Prostate gland (tissue), 2 donors: ENCODE results near the gene MIB2.

ENCODE experiments used
- POLR2A ChIP-seq: fragments of 450-650 bp; IDR thresholded peaks from one replicate; pipeline ENCODE4 v1.6.1; 2016; ENCODE audit warnings: antibody characterized with exemption, mild to moderate bottlenecking
- TF ChIP-seq, protein P1 (sequence below), 4 experiments: fragments of 200-600 bp in 2 of 4; fragments of 450-650 bp in 2 of 4; sonication (generic) in 2 of 4; IDR thresholded peaks; 1 replicate in 3 of 4; 2 replicates in 1 of 4; pipeline ENCODE4 v1.5.1; 2016 to 2019; ENCODE audit warnings: antibody characterized with exemption in 4 of 4, mild to moderate bottlenecking in 2 of 4, moderate library complexity in 2 of 4

DNA sequence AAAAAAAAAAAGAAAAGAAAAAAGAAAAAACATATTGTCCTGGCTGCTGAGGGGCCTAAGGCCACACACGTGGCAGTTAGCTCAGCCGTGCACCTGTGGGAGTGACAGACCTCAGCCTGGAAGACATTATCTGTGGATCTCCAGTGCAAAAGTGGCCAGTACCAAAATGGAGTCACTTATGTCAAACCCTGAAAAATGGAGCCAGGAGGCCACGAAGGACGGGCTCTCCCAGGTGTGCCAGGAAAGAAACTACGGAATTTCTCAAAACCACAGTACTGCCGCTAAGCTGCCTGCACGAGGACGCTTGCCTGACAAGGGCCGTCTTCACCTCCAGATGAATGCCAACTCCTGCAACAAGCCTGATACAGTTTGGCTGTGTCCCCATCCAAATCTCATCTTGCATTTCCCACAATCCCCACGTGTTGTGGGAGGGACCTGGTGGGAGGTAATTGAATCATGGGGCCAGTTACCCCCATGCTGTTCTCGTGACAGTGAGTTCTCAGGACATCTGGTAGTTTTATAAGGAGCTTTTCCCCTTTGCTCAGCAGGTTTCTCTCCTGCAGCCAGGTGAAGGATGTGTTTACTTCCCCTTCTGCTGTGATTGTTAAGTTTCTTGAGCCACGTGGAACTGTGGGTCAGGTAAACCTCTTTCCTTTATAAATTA lies 5.3 kb upstream of the MIB2 start:
- TF ChIP-seq, protein P1, sequence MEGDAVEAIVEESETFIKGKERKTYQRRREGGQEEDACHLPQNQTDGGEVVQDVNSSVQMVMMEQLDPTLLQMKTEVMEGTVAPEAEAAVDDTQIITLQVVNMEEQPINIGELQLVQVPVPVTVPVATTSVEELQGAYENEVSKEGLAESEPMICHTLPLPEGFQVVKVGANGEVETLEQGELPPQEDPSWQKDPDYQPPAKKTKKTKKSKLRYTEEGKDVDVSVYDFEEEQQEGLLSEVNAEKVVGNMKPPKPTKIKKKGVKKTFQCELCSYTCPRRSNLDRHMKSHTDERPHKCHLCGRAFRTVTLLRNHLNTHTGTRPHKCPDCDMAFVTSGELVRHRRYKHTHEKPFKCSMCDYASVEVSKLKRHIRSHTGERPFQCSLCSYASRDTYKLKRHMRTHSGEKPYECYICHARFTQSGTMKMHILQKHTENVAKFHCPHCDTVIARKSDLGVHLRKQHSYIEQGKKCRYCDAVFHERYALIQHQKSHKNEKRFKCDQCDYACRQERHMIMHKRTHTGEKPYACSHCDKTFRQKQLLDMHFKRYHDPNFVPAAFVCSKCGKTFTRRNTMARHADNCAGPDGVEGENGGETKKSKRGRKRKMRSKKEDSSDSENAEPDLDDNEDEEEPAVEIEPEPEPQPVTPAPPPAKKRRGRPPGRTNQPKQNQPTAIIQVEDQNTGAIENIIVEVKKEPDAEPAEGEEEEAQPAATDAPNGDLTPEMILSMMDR (IDR thresholded peaks at IDR 0.05), result no peak
- TF ChIP-seq POLR2A, result no peak
